ENCODE results near the gene ZNF850. TPM values are rescaled to one million over a fixed set of nuclear protein-coding genes. Genes with fewer than 3 reads are reported as not detected.
A peak's percentile ranks its signal among the peaks of the same experiment; 100 is the strongest.
"Not testable (repeated sequence)": the region's sequence is repeated elsewhere in the genome, so short reads cannot be mapped to it uniquely, and the experiment has no call there.

The ZNF850 gene
- total RNA-seq, 2 donors from 2014 or later: 1.3 to 1.6 TPM

GRCh38 chr19:36773223-36773579 lies 594 bp upstream of the ZNF850 start:
- intact Hi-C loops (cut with DNase I): no loop called here
- WGBS, 2 donors: 2 to 5% methylated on average over 15 of the region's 15 CpGs
- H3K27ac ChIP-seq: peak overlapping the region in 3 of 4 donors; percentile 61 to 86 (median 77)
- peak overlapping the region in 1 of 2 donors; percentile 90 for H3K4me3 ChIP-seq
- peaks cover 14% of the 10 kb centered on the region for H3K4me1 ChIP-seq
- H3K27me3 ChIP-seq: no peaks in the 10 kb centered on the region
- no peak for DNase-seq
- no peak for ATAC-seq
- H3K9me3 ChIP-seq: peaks cover 0 to 12% (median 0%) of the 10 kb centered on the region in 3 donors
- no peak for TF ChIP-seq CTCF (IDR thresholded peaks at IDR 0.05)
- no peak for TF ChIP-seq POLR2A (IDR thresholded peaks at IDR 0.05)
- no peaks in the 10 kb centered on the region for H3K36me3 ChIP-seq (replicated peaks in 1 of 2; ENCODE audit: insufficient read depth in 1 of 2, low read depth in 2 of 2)

GRCh38 chr19:36771261-36772231 lies 1.1 kb downstream of the ZNF850 start:
- Histone ChIP-seq H3K27me3 (no peaks in the 10 kb centered on the region), H3K4me1 (peaks cover 14% of the 10 kb centered on the region), H3K9me3 (peaks cover 0 to 16% (median 0%) of the 10 kb centered on the region in 3 donors), H3K36me3 (replicated peaks in 1 of 2; ENCODE audit: insufficient read depth in 1 of 2, low read depth in 2 of 2) (no peaks in the 10 kb centered on the region), H3K4me3 (peak overlapping the region; percentile 52 to 90), H3K27ac (peak overlapping the region; percentile 58 to 86 (median 69))
- DNase-seq (peak; percentile 60 to 70 (median 64)), ATAC-seq (peak; percentile 17)
- intact Hi-C loops (cut with DNase I): no loop called here
- TF ChIP-seq CTCF (IDR thresholded peaks at IDR 0.05) (no peak), POLR2A (IDR thresholded peaks at IDR 0.05) (no peak)
- WGBS, 2 donors: 2 to 3% methylated on average over 29 of the region's 29 CpGs

GRCh38 chr19:36750066-36750691 lies 22.4 kb downstream of the ZNF850 start:
- Histone ChIP-seq H3K27me3 (no peaks in the 10 kb centered on the region), H3K4me1 (no peaks in the 10 kb centered on the region), H3K4me3 (no peak overlapping the region), H3K9me3 (peaks cover 0 to 84% (median 19%) of the 10 kb centered on the region in 3 donors), H3K36me3 (replicated peaks in 1 of 2; ENCODE audit: insufficient read depth in 1 of 2, low read depth in 2 of 2) (peaks cover 3 to 10% of the 10 kb centered on the region in 2 donors), H3K27ac (no peak overlapping the region)
- ATAC-seq: no peak
- intact Hi-C loops (cut with DNase I): no loop called here
- TF ChIP-seq POLR2A (IDR thresholded peaks at IDR 0.05) (no peak), CTCF (IDR thresholded peaks at IDR 0.05) (no peak)
- 92 to 95% methylated on average over 4 of the region's 4 CpGs for WGBS, 2 donors
- no peak for DNase-seq

GRCh38 chr19:36749613-36750012 lies 23.0 kb downstream of the ZNF850 start:
- intact Hi-C loops (cut with DNase I); H3K27me3 ChIP-seq; H3K27ac ChIP-seq; H3K4me1 ChIP-seq; H3K36me3 ChIP-seq (replicated peaks in 1 of 2; ENCODE audit: insufficient read depth in 1 of 2, low read depth in 2 of 2); ATAC-seq; H3K4me3 ChIP-seq; DNase-seq: not testable (repeated sequence)
- peaks cover 0 to 86% (median 19%) of the 10 kb centered on the region in 3 donors for H3K9me3 ChIP-seq
- 93 to 95% methylated on average over 8 of the region's 8 CpGs for WGBS, 2 donors
